Skeletal muscle satellite cell (primary cell): Measurements from ENCODE around the gene MORF4L1.

Experiments
- H3K27me3 ChIP-seq: 2 replicates; pipeline ENCODE4 v1.7.0; 2013; ENCODE audit warnings: low read length; ENCODE audit not compliant: control insufficient read depth, insufficient read depth
- H3K36me3 ChIP-seq: 2 replicates; pipeline ENCODE4 v1.7.0; 2013; ENCODE audit warnings: mild to moderate bottlenecking, control low read depth, low read length; ENCODE audit not compliant: insufficient read depth
- H3K4me1 ChIP-seq: 2 replicates; pipeline ENCODE4 v1.7.0; 2013; ENCODE audit warnings: low read length; ENCODE audit not compliant: control insufficient read depth, insufficient read depth
- H3K4me2 ChIP-seq: 2 replicates; pipeline ENCODE4 v1.7.0; 2013; ENCODE audit warnings: mild to moderate bottlenecking, low read length
- H3K4me3 ChIP-seq: 2 replicates; pipeline ENCODE4 v1.7.0; 2013; ENCODE audit warnings: low read length
- H3K9ac ChIP-seq: 2 replicates; pipeline ENCODE4 v1.7.0; 2013; ENCODE audit warnings: mild to moderate bottlenecking, low read depth, low read length, moderate library complexity
- H3K9me3 ChIP-seq: replicated peaks from 2 replicates; pipeline ENCODE4 v1.7.0; 2013; ENCODE audit warnings: mild to moderate bottlenecking, control low read depth, low read length

MORF4L1 gene

DNA sequence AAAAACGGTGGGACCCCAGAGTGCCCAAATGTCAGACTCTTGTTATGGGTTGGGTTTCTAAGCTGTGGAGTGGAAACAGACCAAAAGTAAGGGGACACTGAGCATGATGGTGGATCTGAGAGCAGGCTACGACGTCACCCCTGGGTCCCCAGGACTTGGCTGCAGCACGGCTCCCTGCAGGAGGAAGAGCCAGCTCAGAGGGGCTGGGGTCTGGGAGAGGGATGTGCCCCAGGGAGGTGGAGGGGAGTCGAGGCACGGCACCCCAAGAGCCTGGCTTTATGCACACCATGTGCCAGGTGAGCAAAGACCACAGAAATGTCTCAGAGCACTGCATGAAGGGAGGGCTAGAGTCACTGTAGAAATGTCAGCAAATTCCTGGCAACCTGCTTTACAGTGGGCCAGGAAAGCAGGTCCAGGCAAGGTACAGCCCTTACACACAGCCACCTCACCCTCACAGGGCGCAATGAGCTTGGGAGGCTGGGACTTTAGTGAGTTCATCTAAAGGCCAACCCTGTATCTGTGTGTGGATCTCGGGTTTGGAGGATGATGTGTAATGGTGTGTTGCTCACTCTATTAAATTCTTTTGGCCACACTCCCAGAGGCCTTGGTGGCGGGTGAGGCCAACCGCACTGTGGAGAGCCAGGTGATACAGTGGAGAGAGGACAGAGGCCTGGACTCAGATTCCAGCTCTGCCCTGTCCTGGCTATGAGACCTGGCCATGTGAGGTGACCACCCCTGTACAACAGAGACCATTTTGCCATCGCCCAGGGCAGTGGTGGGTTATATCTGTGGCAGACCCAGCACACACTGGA lies 58.1 kb downstream of the MORF4L1 start:
- H3K36me3 ChIP-seq, result peaks cover 9% of the 10 kb centered on the region

DNA sequence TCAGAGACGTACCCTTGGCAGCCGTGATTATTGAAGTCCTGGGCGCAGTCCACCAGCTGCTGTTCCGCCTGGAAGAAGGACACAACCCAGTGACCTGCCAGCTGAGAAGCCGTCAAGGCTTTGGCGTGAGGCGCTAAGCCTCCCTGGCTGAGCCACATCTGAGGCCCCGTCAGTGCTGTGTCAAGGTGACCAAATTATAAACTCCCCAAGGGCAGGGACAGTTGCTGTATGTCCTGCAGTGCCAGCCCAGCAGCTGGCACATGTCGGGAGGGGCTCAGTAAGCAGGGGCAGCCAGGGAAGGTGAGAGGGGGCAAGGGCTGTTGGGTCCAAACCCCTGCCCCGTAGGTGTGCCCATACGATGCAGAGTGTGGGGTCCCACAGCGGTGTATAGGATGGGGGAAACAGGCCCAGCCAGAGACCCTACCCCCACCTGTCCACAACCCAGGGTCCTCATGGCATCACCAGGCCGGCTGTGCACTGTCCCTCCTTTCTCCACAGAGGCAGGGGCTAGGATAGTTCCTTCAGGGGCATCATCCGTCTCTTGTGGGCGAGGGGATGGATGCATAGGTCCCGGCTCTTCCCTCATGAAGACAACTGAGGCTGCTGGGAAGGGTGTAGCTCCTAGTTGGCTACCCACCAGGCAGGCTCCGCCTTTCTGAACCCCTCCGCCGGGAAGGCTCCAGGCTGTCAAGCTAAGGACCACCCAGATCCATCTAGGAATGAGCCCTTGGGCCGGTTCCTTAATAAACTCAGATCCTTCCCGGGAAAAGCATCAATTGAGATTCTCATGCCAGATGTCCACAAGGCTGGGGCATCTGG lies 59.0 kb downstream of the MORF4L1 start:
- Histone ChIP-seq H3K4me1 (peaks cover 12% of the 10 kb centered on the region), H3K9ac (no peak overlapping the region), H3K9me3 (no peaks in the 10 kb centered on the region), H3K27me3 (peaks cover 30% of the 10 kb centered on the region), H3K4me3 (no peak overlapping the region), H3K36me3 (peaks cover 5% of the 10 kb centered on the region), H3K4me2 (no peak overlapping the region)

More for the DNA sequence above, 58.1 kb downstream of the MORF4L1 start:
- H3K27me3 ChIP-seq, result peaks cover 30% of the 10 kb centered on the region
- no peak overlapping the region for H3K9ac ChIP-seq
- H3K4me1 ChIP-seq, result peaks cover 12% of the 10 kb centered on the region
- H3K4me2 ChIP-seq, result peak overlapping the region; percentile 26
- no peaks in the 10 kb centered on the region for H3K9me3 ChIP-seq
- no peak overlapping the region for H3K4me3 ChIP-seq

DNA sequence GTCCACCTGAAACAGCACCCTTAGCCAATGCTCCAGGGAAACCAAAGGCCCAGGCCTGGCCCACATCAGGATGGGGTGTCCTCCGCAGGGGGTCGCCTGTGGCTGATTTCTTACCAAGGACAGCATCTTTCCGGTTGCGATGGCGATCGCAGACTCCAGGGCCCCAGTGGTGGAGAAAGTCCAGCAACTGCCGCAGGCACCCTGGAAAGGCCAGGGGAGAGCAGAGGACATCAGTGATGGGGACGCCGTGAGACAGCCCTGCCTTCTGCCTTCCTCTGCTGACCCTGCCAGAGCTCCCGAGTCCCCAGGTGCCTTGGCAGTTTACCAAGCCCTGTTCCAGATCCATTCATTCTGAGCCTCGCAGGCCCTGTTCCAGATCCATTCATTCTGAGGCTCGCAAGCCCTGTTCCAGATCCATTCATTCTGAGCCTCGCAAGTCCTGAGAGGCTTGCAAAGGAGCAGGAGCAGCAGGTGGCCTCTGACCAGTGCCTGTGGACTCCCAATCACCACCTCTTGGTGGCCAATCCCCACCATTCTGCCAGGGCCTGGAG lies 59.6 kb downstream of the MORF4L1 start:
- Histone ChIP-seq H3K4me2 (no peak overlapping the region), H3K9me3 (no peaks in the 10 kb centered on the region), H3K27me3 (peaks cover 33% of the 10 kb centered on the region), H3K36me3 (no peaks in the 10 kb centered on the region), H3K9ac (no peak overlapping the region), H3K4me3 (no peak overlapping the region), H3K4me1 (peaks cover 12% of the 10 kb centered on the region)

DNA sequence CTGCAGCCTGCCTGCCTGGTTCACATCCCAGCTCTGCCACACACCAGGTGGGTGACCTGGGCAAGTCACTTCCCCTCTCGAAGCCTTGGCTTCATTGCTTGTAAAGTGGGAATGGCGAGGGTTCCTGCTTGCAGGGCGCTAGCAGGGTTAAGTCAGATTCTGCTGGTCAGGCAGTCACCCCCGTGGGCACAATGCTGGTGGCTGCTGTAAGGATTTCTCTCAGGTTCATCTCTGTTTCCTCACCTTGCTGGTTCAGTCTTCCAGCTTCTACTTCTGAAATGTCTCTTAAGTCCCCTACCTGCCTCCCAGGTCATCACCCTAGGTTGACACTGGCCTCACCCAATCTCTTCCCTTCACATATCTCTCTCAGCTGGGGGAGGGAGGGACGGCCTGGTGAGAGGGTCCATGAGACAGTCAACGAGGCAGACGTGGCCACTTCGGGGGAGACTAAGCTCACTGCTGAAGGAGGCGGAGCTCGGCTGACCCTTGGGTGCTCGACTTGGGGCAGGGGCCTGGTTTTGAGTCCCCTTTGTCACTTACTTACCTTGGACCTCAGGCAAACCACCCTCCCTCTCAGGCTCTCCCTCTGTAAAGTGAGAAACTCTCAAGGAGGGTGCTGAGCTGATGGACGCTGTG lies 60.6 kb downstream of the MORF4L1 start:
- no peaks in the 10 kb centered on the region for H3K9me3 ChIP-seq
- H3K9ac ChIP-seq, result no peak overlapping the region
- H3K4me1 ChIP-seq, result peaks cover 12% of the 10 kb centered on the region
- no peaks in the 10 kb centered on the region for H3K36me3 ChIP-seq
- H3K4me2 ChIP-seq, result no peak overlapping the region
- H3K4me3 ChIP-seq, result no peak overlapping the region
- peaks cover 36% of the 10 kb centered on the region for H3K27me3 ChIP-seq

DNA sequence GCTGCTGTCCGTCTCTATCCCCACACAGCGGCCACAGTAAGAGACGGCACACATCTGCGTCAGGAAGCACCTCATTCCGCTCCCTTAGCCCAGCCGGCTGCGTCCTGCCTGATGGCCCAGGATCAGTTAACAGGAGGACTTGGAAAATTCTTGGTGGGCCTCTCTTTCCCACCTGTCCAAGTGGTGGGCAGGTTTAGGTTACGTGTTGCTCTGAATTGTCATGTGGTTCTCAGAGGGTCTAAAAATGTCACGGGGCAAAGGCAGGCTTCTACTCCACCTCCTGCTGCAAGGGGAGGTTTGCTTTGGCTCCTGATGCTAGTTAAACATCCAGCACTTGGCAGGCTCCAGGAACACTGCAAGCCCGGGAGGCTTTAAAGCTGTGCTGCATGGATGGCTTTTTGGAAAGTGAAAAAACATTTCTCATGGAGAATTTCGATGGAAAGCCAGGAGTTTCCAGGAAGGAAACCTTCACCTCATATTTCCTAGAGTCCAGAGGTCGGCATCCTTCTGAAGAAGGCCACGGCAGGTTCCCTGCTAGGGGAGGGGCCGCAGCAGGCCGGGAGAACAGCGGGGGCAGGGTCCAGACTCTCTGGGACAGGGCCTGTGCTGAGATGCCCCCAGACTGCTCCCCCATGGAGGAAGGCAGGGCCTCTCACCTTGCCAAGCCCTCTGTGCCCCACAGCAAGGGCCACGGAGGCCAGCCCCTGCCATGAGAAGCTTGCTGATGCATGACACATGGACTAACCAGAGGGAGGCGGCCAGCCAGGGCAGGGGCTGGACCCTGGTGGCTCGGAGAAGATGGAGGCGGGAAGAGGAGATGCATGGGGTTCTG lies 61.3 kb downstream of the MORF4L1 start:
- Histone ChIP-seq H3K27me3 (peaks cover 36% of the 10 kb centered on the region), H3K9ac (no peak overlapping the region), H3K4me2 (no peak overlapping the region), H3K4me1 (peaks cover 12% of the 10 kb centered on the region), H3K9me3 (no peaks in the 10 kb centered on the region), H3K4me3 (no peak overlapping the region), H3K36me3 (no peaks in the 10 kb centered on the region)

DNA sequence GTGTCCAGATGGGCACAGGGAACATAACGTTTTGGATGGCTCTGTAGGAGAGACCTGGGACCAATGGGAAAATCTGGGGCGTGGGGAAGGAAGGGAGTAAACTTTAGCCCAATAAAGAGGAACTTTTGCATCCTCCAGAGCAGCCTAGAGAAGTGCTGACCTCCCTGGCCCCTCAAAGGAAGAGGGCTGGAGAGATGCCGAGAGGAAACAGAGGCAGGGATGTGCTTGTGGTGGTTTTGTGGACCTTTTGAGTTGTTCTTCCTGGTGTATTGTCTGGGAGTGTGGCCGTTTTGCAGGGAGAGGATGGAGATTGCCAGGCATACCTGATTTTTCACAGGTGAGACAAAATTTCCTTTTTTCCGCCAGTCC lies 61.9 kb downstream of the MORF4L1 start:
- no peak overlapping the region for H3K4me2 ChIP-seq
- peaks cover 36% of the 10 kb centered on the region for H3K27me3 ChIP-seq
- no peak overlapping the region for H3K4me3 ChIP-seq
- no peaks in the 10 kb centered on the region for H3K9me3 ChIP-seq
- H3K4me1 ChIP-seq, result peaks cover 12% of the 10 kb centered on the region
- H3K36me3 ChIP-seq, result no peaks in the 10 kb centered on the region
- no peak overlapping the region for H3K9ac ChIP-seq

DNA sequence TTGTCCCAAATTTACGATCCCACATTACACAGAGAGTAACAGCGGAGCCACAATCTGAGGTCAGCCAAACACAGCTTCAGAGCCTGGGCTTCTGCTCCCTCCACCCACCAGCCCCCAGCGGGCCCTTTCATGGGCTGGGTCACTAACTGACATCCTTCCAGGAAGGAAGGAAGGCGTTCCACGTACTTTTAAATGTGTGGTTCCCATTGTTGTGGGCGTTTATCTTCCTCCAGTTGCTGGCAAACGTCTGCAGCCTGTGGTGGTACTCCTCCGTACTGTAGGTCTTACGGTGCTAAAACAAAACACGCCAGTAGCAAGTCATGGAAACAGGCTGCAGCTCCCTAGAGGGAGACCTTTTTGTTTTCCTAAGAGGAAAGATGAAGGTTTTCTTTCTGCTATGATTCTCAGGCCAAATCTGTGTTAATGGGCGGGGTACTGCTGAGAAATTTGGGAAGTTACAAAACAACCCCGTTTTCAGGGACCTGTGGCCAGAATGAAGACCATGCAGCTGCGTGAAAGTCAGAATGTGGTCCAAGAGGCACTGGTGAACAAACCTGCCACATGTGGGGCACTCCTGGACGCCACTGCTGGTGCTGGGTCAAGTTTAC lies 64.5 kb downstream of the MORF4L1 start:
- Histone ChIP-seq H3K9ac (no peak overlapping the region), H3K4me2 (no peak overlapping the region), H3K4me3 (no peak overlapping the region), H3K27me3 (peaks cover 28% of the 10 kb centered on the region), H3K36me3 (no peaks in the 10 kb centered on the region), H3K9me3 (no peaks in the 10 kb centered on the region), H3K4me1 (no peaks in the 10 kb centered on the region)

DNA sequence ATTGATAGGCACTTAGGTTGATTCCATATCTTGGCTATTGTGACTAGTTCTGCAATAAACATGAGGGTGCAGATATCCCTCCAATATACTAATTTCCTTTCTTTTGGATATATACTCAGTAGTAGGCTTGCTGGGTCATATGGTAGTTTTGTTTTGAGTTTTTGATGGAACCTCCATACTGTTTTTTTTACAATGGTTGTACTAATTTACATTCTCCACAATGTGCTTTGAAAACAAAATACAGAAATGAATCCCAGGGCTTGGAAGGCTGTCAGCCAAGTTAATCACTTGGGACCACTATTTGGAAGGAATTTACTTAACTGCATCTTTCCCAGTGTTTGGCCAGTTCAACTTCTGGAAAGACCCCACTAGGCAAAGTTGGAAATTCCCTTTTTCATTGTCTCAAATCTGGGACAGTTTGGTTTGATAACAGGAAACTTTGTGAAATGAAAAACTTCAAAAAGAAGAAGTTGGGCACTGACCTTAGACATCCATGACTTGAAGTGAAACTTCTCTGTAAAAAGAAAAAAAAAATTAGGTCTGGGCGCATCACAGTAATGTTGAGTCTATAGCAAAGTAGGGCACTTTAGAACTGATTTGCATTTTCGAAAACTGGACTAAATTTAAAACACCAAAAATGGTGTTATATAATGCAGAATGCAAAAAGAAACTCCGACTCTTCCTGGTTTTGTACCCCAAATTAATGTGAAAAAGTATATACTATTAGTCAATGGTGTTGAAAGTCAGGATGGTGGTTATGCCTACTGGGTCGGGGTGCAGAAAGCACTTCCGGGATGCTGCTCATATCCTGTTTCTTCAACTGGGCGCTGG lies 66.2 kb downstream of the MORF4L1 start:
- H3K4me2 ChIP-seq, result no peak overlapping the region
- no peaks in the 10 kb centered on the region for H3K36me3 ChIP-seq
- no peak overlapping the region for H3K4me3 ChIP-seq
- no peak overlapping the region for H3K9ac ChIP-seq
- peaks cover 29% of the 10 kb centered on the region for H3K27me3 ChIP-seq
- H3K9me3 ChIP-seq, result no peaks in the 10 kb centered on the region
- H3K4me1 ChIP-seq, result no peaks in the 10 kb centered on the region

DNA sequence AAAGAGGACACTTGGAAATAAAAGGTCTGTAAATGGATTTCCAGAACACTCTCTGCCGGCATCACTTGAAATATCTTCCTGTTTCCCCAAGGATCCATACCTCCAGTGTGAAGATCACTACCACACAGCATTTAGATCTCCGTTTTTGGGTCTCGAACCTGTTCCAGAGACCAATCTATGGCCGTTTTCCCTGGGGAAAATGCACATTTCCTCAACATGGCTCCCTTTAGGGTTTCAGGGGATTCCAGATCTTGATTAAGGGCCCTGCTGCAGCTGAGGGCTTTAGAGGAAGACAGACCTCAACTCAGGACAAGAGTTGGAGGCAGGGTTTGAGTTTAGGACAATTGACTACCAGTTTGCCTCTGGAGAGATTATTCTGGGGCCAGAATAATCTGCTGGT lies 70.1 kb downstream of the MORF4L1 start:
- Histone ChIP-seq H3K4me1 (peaks cover 2% of the 10 kb centered on the region), H3K36me3 (no peaks in the 10 kb centered on the region), H3K4me3 (no peak overlapping the region), H3K9ac (no peak overlapping the region), H3K4me2 (no peak overlapping the region), H3K9me3 (no peaks in the 10 kb centered on the region), H3K27me3 (peaks cover 39% of the 10 kb centered on the region)

DNA sequence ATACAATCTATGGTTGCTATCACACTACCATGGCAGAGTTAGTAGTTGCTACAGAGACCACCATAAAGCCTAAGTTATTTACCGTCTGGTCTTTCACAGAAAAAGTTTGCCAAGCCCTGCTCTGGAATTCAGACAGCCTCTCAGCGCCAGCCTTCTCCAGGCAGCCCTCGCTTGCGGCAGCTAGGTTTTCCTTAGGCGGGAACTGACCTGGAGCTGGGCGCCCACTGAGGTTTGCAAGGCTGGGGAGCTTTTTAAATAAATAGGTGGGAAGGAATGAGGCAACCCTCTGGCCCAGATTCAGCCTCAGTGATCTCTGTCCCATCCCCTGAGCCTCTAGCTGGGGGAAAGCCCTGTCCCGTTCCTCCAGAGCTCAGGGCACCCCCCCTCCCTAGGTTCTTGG lies 71.0 kb downstream of the MORF4L1 start:
- Histone ChIP-seq H3K9ac (no peak overlapping the region), H3K4me3 (no peak overlapping the region)

More for the DNA sequence above, 71.0 kb downstream of the MORF4L1 start:
- no peaks in the 10 kb centered on the region for H3K9me3 ChIP-seq
- H3K36me3 ChIP-seq, result no peaks in the 10 kb centered on the region
- peaks cover 47% of the 10 kb centered on the region for H3K27me3 ChIP-seq
- no peak overlapping the region for H3K4me2 ChIP-seq
- H3K4me1 ChIP-seq, result peaks cover 2% of the 10 kb centered on the region
